ENCODE data around the gene ZNF541.

DNA sequence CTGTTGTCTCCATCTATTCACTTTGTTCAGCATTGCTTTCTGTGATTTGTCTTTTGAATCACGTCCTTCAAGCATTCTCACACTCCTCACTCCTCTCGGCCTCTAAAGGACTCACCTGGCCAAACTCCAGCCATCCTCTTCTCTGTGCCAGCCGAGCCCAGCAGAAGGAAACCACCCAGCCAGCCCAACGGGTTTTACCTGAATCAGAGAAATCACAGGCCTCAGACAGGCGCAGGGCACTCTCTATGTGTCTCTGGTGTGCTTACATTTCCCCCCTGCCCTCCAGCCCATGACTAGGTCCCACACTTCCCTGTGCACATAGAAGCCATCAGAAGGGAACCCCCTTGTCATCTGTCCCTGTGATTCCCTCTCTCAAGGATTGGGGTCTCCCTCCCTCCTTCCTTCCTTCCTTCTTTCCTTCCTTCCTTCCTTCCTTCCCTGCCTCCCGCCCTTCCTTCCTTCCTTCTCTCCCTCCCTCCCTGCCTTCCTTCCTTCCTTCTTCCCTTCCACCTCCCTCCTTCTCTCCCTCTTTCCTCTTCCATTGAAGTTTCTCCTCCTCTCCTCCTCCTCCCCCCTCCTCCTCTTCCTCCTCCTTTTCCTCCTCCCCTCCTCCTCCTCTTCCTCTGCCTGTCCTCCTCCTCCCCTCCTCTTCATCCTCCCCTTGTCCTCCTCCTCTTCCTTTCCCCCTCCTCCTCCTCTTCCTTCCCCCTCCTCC, 8.8 kb upstream of the ZNF541 start:
- TF ChIP-seq POLR2A (IDR thresholded peaks at IDR 0.05) (no peak), POLR2AphosphoS5 (IDR thresholded peaks at IDR 0.05) (no peak)

All from transverse colon (tissue), 3 donors.